Sigmoid colon (tissue), 4 donors: ENCODE data around the gene RPP30.

Experiments used
- CTCF ChIP-seq, 4 experiments: fragments of 450-650 bp in 3 of 4; fragments of 200-600 bp in 1 of 4; IDR thresholded peaks; one replicate each; pipeline ENCODE4 v1.5.1; 2016 to 2019; ENCODE audit warnings: antibody characterized with exemption in 4 of 4, mild to moderate bottlenecking in 3 of 4, moderate library complexity in 2 of 4
- POLR2A ChIP-seq, 2 donors: fragments of 450-650 bp; IDR thresholded peaks; one replicate each; pipeline ENCODE4 v1.6.1; 2016; ENCODE audit warnings: antibody characterized with exemption in 2 of 2, mild to moderate bottlenecking in 2 of 2, moderate library complexity in 2 of 2
- POLR2AphosphoS5 ChIP-seq, 4 donors: sonication (generic); formaldehyde crosslinking; IDR thresholded peaks; one replicate each; pipeline ENCODE4 v1.6.1; 2017; ENCODE audit warnings: antibody characterized with exemption in 4 of 4

GRCh38 chr10:90945491-90946070, 73.8 kb downstream of the RPP30 start:
- TF ChIP-seq CTCF (IDR thresholded peaks at IDR 0.05) (no peak), POLR2AphosphoS5 (IDR thresholded peaks at IDR 0.05) (no peak), POLR2A (IDR thresholded peaks at IDR 0.05) (no peak)
